Measurements from ENCODE around the gene PABPN1.
"Not testable (repeated sequence)": the region's sequence is repeated elsewhere in the genome, so short reads cannot be mapped to it uniquely, and the experiment has no call there.

PABPN1 gene

DNA sequence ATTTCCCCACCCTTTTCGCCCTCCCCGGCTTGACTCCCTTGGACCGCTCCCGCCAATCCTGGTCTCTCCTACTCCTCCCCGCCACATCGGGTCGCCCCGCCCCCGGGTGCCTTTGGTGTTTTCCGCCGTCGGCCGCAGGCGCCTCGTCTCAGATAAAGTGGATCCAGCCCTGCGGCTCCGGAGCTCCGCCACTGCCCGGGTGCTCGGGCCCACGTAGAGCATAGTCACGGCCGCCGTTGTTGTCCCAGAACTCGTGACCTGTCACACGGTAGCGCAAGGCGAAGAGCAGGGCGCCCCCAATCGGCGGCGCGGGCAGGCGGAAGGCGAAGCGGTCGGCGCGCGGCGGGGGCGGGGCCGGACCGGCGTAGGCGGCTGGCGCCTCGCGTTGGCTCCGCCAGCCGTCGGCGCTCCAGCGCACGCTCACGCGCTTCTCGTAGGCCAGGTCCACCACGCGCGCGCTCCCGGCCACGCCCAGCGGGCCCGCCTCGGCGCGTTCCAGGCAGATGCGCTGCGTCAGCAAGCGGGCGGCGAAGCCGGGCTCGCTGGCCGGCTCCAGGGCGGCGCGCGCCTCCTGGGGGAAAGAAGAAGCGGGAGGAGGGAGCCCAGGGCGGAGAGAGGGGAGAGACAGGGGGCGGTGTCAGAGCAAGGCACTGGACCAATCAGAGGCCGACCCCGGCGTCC, 19.8 kb upstream of the PABPN1 start:
- DNase-seq: peak; percentile 98

DNA sequence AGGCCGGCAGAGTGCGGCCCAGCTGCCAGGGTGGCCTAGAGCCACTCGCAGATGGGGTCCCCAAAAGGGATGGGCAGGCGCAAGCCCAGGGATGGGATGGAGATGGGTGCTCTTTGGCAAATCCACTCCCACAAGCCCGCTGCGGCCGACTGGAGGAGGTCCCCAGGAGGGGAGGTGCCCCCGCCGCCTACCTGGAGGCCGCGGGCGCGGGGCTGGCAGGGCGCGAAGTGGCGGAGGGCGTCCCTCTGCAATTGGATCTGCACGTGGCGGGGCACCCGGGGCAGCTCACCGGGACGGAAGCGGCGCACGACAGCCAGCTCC, 19.3 kb upstream of the PABPN1 start:
- DNase-seq: peak; percentile 66

DNA sequence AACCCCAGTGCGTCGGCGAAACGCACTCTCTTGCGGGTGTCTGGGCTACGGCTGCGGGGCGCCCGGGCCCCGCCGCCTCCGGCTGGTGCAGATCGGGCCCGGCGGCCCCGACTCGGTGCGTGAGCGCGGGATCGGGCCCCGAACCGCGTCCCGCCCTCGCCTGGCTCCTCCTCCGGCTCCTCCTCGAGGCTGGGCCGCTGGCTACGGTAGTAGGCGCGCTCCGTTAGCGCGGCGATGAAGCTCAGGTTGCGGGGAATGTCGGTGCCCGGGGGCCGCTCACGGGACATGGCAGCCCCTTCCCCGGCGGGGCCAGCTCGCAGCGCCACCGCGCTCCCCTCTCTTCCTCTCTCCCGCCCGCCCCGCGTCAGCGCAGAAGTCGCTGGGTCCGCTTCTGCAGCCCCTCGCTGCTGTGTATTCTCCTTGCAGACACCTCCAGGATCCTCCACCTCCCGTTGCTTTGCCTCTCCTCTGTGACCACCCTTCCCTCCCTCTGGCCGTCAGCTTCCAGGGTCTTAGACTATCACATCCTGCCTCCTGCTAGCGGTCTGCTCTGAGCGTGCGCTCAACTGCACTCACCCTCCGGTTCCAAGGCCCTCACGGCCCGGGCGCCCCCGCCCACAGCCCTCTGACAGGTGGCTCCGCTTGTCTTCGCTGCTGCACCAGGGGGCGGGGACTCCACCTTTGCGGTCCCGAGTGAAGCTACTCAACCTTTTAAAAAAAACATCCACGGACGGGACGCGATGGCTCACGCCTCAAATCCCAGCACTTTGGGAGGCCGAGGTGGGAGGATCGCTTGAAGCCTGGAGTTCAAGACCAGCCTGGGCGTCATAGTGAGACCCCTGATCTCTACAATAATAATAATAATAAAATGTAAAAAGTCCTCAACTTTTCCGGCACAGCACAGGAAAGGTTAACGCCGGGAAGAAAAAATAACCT, 18.7 kb upstream of the PABPN1 start, which contains the start of gene PPP1R3E:
TSS of gene PPP1R3E (minus strand) at position 570 of the 936 bp plus-strand sequence. CDS start at position 287, 283 bp downstream.
- DNase-seq: peak; percentile 96

DNA sequence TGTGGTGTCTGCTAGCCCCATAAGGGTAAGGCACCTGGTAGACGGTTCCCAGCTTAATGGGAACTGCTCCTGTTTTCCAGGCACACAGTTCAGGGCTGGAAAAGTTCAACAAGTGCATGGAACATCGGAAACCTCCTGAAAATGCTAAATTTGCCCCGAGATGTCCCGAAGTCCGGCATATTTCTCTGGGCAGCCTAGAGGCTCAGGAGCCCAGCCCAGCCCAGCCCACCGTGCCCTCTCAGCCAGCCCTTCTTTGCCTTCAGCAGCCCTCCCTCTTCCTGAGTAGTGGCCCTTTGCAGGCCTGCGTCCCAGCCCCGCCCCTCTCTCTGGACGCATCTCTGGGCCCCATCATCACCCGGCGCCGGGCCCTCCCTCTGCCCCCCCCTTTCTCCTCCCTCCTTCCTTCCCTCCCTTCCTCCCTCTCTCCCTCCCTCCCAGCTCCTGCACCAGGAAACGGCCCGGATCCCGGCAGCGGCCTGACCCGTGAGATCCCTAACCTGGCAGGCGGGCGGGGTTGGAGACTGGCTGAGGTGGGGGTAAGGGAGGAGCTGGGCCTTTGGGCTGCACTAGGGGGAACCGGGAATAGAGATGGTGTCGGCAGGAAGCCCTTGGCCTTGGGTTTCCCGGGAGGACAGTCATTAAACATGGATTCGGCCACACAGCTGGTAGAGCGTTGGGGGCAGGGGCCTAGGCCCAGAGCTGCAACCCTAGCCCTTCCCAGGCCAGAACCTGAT, 14.7 kb upstream of the PABPN1 start, which contains the start of gene BCL2L2:
TSS of gene BCL2L2 (plus strand) at position 422 of the 734 bp plus-strand sequence. CDS start 935 bp downstream, outside the sequence.
- no peak for DNase-seq

DNA sequence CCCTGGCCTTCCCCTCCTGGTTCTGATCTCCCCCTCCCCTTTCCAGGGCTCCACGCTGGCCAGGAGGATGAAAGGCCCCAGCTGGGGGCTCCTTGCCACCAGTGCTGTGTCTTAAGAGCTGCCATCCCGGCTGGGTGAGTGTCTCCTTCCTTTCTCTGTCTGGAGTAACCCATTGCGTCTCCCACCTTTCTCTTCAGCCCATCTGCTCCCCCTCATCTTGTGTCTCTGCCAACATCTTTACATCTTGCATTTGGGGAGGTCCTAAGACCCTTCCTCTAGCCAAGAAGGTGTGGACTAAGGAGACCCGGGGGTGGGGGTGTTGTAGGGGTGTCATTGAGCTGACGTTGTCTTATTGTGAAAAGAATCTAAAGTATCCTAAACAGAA, 14.1 kb upstream of the PABPN1 start:
- DNase-seq: no peak

DNA sequence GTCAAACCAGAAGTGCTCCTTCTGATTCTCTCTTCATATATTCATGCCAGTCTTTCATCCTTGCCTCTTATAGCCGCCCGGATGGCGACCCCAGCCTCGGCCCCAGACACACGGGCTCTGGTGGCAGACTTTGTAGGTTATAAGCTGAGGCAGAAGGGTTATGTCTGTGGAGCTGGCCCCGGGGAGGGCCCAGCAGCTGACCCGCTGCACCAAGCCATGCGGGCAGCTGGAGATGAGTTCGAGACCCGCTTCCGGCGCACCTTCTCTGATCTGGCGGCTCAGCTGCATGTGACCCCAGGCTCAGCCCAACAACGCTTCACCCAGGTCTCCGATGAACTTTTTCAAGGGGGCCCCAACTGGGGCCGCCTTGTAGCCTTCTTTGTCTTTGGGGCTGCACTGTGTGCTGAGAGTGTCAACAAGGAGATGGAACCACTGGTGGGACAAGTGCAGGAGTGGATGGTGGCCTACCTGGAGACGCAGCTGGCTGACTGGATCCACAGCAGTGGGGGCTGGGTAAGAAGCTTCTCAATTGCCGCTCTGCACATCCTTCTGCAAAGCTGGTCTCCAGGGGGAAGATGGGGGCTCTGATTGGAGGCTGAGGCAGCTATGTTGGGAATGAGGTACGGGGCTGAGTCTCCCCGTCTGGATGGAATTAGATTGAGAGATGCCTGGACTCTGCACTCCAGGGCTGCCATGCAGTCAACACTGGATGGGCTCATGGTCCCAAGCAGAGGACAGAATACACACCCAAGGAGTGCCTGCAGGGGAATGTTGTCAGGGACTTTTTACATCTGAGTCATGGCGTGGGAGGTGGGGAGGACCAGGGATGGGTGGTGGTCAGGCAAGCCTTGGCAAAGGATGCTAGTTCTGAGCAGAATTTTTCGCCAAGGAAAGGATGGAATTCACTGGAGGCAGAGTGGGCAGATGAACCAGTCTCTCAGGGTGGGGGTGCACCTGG, 13.3 kb upstream of the PABPN1 start:
- DNase-seq: no peak

DNA sequence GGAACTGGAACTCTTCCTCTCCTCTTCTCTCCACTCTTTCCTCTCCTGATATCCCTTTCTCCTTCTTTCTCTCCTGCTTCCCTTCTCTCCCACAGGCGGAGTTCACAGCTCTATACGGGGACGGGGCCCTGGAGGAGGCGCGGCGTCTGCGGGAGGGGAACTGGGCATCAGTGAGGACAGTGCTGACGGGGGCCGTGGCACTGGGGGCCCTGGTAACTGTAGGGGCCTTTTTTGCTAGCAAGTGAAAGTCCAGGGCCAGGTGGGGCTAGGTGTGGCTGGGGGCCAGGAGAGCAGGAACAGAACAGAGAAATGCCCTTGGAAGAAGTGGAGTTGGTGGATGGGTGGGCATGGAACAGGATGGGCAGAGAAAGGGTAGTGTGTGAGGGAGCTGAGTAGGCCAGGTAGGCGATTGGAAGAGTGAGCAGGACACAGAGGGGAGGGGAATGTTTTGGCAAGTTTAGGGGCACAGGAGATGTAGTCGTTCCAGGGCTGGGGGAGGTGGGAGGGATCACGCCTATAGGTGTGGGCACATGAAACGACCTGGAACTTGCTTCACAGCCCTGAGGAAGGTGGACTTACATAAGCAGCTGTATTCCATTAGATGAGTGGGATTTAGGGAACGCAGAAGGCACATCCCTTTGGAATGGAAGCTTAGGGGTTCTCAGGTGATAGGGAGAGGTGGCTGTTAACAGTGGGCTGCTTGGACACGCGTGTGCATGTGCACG, 12.4 kb upstream of the PABPN1 start:
- no peak for DNase-seq

DNA sequence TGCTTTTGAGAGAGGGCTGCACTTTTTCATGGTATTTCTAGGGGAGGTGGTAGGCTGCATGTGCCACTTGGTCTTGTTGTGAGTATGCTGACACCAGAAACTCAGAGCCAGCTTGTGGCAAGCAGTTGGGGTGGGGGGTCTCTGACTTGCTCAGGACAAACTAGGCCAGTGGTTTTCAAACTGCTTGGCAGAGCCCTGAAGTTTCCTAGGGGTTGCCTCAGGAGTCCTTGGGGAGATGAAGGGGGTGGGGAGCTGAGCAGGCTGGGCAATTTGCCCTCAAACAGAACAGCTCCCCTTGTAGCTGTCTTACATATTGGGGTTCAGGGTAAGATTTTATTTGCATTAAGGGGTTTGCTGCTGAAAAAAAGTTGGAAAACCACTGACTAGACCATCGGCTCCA, 10.7 kb upstream of the PABPN1 start:
- DNase-seq: no peak

DNA sequence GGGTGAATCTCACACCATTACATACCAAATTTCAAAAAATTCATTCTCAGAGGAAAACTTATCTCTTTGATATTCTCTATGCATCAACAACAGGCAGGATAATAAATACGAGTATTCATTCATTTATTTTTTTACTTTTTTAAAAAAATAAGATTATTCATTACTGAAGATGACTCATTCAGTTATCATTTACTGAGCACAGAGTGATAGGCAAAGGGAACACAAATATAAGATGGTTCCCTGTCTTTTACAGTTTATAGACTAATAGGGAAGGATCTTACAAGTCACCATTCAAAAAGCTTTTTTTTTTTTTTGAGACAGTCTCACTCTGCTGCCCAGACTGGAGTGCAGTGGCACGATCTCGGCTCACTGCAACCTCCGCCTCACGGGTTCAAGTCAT, 5.0 kb upstream of the PABPN1 start:
- no peak for DNase-seq

DNA sequence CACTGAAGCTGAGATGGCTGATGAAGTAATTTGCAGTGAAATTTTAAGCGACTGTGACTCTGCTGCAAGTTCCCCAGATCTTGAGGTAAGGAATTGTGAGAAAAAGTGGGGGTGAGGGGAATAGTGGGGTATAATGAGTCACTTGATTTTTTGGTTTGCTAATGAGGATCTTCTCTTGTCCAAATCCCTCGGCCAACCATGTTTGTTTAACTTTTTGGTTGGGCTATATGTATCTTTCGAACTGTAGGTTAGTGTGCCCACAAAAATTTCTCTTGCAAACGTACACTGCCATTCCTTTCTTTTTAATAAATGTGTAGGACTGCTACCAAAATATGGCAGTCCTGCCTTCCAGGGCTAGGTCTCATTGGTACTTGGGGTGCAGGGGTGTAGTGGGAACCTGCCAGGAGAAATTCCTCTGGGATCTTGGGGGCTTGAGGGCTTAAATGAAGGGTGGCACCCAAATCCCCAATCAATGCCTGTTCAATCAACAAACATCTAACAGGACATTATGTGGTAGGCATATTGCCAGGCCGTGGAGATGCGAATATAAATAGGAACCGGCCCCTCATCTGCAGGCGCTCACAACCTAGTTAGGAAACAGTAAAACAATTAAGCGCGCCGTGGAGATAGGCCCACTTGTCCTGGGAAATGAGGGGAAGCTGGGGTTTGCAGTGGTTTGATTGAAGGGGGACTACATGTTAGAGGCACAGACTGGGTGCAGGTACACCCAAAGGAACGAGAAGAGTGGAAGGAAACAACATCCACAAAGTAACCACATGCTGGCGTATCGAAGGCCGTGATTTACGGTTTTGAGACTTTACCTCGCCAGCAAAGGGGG, 1.3 kb upstream of the PABPN1 start:
- no peak for DNase-seq

DNA sequence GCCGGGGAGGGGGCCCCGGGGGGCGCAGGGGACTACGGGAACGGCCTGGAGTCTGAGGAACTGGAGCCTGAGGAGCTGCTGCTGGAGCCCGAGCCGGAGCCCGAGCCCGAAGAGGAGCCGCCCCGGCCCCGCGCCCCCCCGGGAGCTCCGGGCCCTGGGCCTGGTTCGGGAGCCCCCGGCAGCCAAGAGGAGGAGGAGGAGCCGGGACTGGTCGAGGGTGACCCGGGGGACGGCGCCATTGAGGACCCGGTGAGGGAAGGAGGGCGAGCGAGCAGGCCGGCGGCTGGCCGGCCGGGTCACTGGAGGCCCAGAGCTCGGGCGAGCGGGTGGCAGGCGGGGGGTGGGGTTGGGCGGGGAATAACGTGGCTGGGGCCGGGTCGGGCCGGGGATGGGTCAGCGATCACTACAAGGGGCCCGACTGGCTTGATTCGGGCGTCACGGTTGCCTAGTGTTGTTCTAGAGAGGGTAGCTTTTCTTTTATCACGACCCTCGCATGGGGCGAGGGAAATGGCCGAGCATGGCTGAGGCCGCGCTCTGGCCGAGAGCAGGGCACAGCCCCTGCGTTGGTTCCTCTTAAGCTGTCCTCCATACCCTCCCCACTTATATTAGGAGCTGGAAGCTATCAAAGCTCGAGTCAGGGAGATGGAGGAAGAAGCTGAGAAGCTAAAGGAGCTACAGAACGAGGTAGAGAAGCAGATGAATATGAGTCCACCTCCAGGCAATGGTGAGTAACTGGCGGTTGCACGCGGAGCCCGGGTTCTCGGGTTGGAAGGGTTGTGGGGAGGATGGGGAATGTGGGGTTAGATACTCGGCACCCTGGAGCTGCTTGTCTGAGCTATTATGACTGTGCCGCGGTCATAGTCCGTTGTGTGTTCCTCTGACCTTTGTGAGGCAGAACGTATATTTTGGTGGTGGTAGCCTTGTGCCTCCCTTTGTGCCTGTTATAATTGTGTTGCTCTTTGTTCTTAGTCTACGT, 603 bp downstream of the PABPN1 start:
- DNase-seq: peak; percentile 51

DNA sequence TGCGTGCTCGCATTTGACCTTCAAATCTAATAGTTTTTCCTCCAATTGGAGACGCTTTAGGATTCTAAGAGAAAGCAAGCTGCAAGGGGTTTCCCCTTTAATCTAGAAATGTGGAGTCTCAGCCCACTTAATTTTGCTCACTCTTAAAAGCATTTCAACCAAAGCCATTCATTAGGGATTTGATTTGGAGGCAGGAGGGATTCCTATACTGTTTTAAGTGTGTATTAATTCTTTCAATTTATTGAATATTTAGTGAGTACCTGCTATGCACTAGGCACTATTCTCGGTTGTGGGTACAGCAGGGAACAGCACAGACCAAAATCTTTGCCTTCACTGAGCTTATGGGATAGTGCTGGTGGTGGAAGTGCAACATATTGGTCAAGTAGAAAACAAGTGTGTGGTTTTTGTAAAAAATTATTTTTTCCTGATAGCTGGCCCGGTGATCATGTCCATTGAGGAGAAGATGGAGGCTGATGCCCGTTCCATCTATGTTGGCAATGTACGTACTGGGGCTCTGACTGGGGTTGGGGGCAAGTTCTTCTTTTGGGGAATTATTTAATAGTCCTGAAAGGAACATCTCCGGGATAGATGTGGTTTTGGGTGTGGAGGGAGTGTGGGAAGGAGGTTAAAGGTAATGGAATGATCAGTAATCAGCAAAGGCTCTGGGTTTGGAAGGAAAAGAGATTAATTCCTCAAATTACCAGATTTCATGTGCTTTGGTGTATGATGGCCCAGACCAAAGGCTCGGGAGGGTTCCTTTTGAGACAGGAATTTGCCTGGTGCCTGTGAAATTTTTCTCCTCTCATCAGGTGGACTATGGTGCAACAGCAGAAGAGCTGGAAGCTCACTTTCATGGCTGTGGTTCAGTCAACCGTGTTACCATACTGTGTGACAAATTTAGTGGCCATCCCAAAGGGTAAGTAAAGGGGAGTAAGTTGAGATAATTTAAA, 1.6 kb downstream of the PABPN1 start:
- DNase-seq: no peak

DNA sequence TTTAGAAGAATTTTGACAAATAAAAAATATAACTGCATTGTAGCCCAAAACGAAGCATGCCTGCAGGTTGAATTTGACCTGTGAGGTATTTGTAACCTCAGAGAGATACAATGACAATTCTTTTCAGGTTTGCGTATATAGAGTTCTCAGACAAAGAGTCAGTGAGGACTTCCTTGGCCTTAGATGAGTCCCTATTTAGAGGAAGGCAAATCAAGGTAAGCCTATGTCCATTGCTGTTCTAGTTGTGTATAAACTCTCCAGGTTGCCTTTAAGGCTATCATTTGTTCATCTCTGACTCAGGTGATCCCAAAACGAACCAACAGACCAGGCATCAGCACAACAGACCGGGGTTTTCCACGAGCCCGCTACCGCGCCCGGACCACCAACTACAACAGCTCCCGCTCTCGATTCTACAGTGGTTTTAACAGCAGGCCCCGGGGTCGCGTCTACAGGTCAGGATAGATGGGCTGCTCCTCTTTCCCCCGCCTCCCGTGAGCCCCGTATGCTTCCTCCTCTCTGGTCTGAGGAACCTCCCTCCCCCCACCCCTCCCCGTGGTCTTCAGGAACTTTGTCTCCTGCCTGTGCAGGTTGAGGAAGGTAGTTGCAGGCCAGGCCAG, 2.7 kb downstream of the PABPN1 start:
- no peak for DNase-seq

DNA sequence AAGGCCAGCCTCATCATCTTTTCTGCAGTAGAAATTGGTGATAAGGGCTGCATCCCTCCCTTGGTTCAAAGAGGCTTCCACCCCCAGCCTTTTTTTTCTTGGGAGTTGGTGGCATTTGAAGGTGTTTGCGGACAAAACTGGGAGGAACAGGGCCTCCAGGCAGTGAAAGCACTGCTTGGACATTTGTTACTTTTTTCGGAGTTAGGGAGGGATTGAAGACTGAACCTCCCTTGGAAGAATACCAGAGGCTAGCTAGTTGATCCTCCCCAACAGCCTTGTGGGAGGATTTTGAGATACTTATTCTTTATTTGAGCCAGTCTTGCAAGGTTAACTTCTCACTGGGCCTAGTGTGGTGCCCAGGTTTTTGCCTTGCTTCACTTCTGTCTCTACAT, 3.2 kb downstream of the PABPN1 start:
- no peak for DNase-seq

DNA sequence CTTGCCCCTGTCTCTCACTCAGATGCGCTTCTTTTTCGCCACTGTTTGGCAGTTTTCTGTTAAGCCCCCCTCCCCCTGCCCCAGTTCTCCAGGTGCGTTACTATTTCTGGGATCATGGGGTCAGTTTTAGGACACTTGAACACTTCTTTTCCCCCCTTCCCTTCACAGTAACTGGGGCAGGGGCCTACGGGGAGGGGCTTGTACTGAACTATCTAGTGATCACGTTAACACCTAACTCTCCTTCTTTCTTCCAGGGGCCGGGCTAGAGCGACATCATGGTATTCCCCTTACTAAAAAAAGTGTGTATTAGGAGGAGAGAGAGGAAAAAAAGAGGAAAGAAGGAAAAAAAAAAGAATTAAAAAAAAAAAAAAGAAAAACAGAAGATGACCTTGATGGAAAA, 3.7 kb downstream of the PABPN1 start:
- DNase-seq: no peak

DNA sequence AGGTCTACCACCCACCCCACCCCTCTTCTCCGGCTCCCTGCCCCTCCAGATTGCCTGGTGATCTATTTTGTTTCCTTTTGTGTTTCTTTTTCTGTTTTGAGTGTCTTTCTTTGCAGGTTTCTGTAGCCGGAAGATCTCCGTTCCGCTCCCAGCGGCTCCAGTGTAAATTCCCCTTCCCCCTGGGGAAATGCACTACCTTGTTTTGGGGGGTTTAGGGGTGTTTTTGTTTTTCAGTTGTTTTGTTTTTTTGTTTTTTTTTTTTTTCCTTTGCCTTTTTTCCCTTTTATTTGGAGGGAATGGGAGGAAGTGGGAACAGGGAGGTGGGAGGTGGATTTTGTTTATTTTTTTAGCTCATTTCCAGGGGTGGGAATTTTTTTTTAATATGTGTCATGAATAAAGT, 4.5 kb downstream of the PABPN1 start:
- DNase-seq: not testable (repeated sequence)

DNA sequence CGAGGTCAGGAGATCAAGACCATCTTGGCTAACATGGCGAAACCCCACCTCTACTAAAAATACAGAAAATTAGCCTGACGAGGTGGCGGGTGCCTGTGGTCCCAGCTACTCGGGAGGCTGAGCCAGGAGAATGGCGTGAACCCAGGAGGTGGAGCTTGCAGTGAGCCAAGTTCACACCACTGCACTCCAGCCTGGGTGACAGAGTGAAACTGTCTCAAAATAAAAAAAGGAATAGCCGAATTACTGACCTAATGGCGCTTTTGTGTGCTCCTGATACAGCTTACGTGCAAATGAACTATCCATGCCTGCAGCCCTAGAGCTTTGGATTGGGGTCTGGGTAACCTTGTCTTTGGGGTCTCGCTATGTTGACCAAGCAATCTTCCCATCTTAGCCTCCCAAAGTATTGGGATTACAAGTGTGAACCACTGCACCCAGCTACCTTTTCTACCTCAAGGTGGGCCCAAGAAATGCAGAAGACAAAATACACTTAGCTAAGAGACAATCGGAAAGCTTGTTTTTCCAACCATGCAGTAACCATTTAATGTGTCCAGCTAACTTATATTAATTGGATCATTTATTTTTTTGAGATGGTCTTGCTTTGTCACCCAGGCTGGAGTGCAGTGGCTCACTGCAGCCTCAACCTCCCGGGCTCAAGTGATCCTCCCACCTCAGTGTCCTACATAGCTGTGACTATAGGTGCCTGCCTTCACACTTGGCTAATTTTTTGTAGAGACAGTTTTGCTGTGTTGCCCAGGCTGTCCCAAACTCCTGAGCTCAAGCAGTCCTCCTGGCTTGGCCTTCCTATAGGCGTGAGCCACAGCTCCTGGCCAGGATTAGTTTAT, 5.5 kb downstream of the PABPN1 start:
- DNase-seq: no peak
